Astrocyte (in vitro differentiated cells and primary cell): ENCODE measurements around the gene GDF15. TPM values are rescaled to one million over a fixed set of nuclear protein-coding genes. Genes with fewer than 3 reads are reported as not detected.

ENCODE experiments used
- DNase-seq: peaks from one replicate; pipeline ENCODE4 v3.0.0-alpha.2; 2010; ENCODE audit warnings: low read depth
- FAIRE-seq: peaks from 2 replicates; lab custom pipeline; 2011; peaks lifted over from hg19 to GRCh38; lab: Jason Lieb, UNC
- H2AFZ ChIP-seq: 2 replicates; pipeline ENCODE4 v1.6.0; 2012; ENCODE audit warnings: low read depth, low read length, inconsistent platforms
- H3K27ac ChIP-seq: 2 replicates; pipeline ENCODE4 v1.5.1; 2011; ENCODE audit warnings: low read depth, low read length, inconsistent platforms
- H3K27me3 ChIP-seq: 2 replicates; pipeline ENCODE4 v1.6.0; 2011; ENCODE audit warnings: low read length, inconsistent platforms; ENCODE audit not compliant: insufficient read depth
- H3K36me3 ChIP-seq: 2 replicates; pipeline ENCODE4 v1.5.1; 2011; ENCODE audit warnings: low read length, inconsistent platforms; ENCODE audit not compliant: insufficient read depth
- H3K4me1 ChIP-seq: 2 replicates; pipeline ENCODE4 v1.5.1; 2011; ENCODE audit warnings: low read length, inconsistent platforms; ENCODE audit not compliant: insufficient read depth
- H3K4me2 ChIP-seq: 2 replicates; pipeline ENCODE4 v1.6.0; 2012; ENCODE audit warnings: low read length, inconsistent platforms
- H3K4me3 ChIP-seq: 2 replicates; pipeline ENCODE4 v1.5.1; 2011; ENCODE audit warnings: low read depth, mild to moderate bottlenecking, low read length, inconsistent platforms; ENCODE audit not compliant: insufficient read depth
- H3K79me2 ChIP-seq: 2 replicates; pipeline ENCODE4 v1.6.0; 2012; ENCODE audit warnings: mild to moderate bottlenecking, low read length, inconsistent platforms; ENCODE audit not compliant: insufficient read depth
- H3K9ac ChIP-seq: 2 replicates; pipeline ENCODE4 v1.6.0; 2012; ENCODE audit warnings: mild to moderate bottlenecking, low read length, inconsistent platforms
- H3K9me3 ChIP-seq: 2 replicates; pipeline ENCODE4 v1.5.1; 2012; ENCODE audit warnings: low read depth, mild to moderate bottlenecking, low read length, inconsistent platforms; ENCODE audit not compliant: insufficient read depth
- H4K20me1 ChIP-seq: 2 replicates; pipeline ENCODE4 v1.6.0; 2012; ENCODE audit warnings: low read length, inconsistent platforms; ENCODE audit not compliant: insufficient read depth
- H3K27ac Mint-ChIP-seq: one replicate; pipeline ENCODE4 v1.8.0; 2021; ENCODE audit warnings: mild to moderate bottlenecking, mixed read lengths; ENCODE audit not compliant: unreplicated experiment
- H3K27me3 Mint-ChIP-seq: one replicate; pipeline ENCODE4 v1.8.0; 2021; ENCODE audit warnings: low read depth, mixed read lengths; ENCODE audit not compliant: unreplicated experiment
- H3K36me3 Mint-ChIP-seq: one replicate; pipeline ENCODE4 v1.8.0; 2021; ENCODE audit warnings: low read depth, mixed read lengths; ENCODE audit not compliant: unreplicated experiment
- H3K4me1 Mint-ChIP-seq: one replicate; pipeline ENCODE4 v1.8.0; 2021; ENCODE audit warnings: low read depth, mixed read lengths; ENCODE audit not compliant: unreplicated experiment
- H3K4me3 Mint-ChIP-seq: one replicate; pipeline ENCODE4 v1.8.0; 2021; ENCODE audit warnings: mild to moderate bottlenecking, moderate library complexity, mixed read lengths; ENCODE audit not compliant: unreplicated experiment
- H3K9me3 Mint-ChIP-seq: one replicate; pipeline ENCODE4 v1.8.0; 2021; ENCODE audit warnings: mild to moderate bottlenecking, mixed read lengths; ENCODE audit not compliant: unreplicated experiment
- EZH2 ChIP-seq: IDR thresholded peaks from 2 replicates; pipeline ENCODE4 v1.6.1; 2012; ENCODE audit warnings: mild to moderate bottlenecking, low read length, inconsistent platforms; ENCODE audit not compliant: insufficient read depth
- total RNA-seq: library from RNA; stranded (reverse); gene quantifications from 2 replicates; pipeline ENCODE4 v1.2.1, GENCODE V29; 2021
- TF ChIP-seq, protein P1 (sequence below): IDR thresholded peaks from 2 replicates; pipeline ENCODE4 v1.5.1; 2011; ENCODE audit warnings: low read depth, mild to moderate bottlenecking, inconsistent platforms, low read length, moderate library complexity; ENCODE audit not compliant: insufficient read depth

The GDF15 gene
- total RNA-seq, 1 donor from 2014 or later = 23.2 TPM

DNA sequence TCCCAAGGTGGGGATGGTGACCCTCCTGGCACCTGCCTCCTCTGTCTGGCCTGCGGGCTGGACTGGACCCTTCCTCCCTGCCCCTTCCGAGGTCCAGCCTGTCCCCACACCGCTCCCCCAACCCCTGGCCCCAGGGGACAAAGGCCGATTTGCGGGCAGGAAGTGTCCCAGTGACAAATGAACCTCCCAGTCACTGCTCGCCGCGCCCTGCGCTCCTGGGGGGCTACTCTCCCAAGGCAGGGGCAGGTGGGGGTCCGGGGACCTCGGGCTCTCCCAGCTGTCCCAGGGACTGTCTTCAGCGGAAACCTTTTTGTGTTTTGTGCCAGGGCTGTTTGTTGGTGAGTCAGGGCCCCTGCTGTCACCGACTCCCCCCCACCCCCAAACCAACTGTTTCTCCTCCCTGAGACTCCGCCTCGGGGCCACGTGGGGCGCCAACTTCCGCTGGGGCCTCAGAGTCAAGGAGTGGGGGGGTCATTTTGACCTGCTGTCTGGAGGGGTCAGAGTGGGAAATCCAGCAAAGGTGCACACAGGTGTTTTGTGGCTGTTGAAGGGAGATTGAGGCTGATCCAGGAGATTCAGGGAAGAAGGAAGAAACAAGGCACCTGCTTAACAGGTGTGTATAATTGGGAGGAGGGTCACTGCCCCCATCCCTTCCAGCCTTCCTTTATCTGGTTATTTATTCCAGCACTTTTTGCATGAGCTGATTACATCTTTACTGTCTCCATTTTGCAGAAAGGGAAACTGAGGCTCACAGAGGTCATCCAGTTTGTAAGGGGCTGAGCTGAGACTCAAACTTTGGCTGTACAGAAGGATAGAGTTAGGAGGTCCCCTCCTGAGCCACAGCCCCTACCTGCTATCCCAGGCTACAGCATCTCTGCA is 44.7 kb upstream of the GDF15 start:
- no peak overlapping the region for H3K27ac ChIP-seq
- DNase-seq = peak; percentile 22
- peak overlapping the region; percentile 2 for H3K27ac Mint-ChIP-seq

GRCh38 chr19:18342090-18342632 is 43.8 kb upstream of the GDF15 start:
- Histone ChIP-seq H4K20me1 (no peaks in the 10 kb centered on the region), H3K4me2 (no peak overlapping the region), H3K27me3 (no peaks in the 10 kb centered on the region), H3K4me3 (no peak overlapping the region), H3K79me2 (peaks cover 2% of the 10 kb centered on the region), H3K9ac (no peak overlapping the region), H3K36me3 (no peaks in the 10 kb centered on the region), H3K4me1 (peaks cover 17% of the 10 kb centered on the region), H3K9me3 (no peaks in the 10 kb centered on the region), H3K27ac (no peak overlapping the region), H2AFZ (no peak overlapping the region)
- peaks cover 2% of the 10 kb centered on the region for H3K4me1 Mint-ChIP-seq
- TF ChIP-seq EZH2 = no peak
- TF ChIP-seq, protein P1, sequence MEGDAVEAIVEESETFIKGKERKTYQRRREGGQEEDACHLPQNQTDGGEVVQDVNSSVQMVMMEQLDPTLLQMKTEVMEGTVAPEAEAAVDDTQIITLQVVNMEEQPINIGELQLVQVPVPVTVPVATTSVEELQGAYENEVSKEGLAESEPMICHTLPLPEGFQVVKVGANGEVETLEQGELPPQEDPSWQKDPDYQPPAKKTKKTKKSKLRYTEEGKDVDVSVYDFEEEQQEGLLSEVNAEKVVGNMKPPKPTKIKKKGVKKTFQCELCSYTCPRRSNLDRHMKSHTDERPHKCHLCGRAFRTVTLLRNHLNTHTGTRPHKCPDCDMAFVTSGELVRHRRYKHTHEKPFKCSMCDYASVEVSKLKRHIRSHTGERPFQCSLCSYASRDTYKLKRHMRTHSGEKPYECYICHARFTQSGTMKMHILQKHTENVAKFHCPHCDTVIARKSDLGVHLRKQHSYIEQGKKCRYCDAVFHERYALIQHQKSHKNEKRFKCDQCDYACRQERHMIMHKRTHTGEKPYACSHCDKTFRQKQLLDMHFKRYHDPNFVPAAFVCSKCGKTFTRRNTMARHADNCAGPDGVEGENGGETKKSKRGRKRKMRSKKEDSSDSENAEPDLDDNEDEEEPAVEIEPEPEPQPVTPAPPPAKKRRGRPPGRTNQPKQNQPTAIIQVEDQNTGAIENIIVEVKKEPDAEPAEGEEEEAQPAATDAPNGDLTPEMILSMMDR = no peak
- H3K36me3 Mint-ChIP-seq = peaks cover 16% of the 10 kb centered on the region
- H3K9me3 Mint-ChIP-seq = no peaks in the 10 kb centered on the region
- peaks cover 6% of the 10 kb centered on the region for H3K27me3 Mint-ChIP-seq
- FAIRE-seq = no peak
- no peak for DNase-seq
- H3K27ac Mint-ChIP-seq = no peak overlapping the region
- H3K4me3 Mint-ChIP-seq = peak overlapping the region; percentile 2

More for the DNA sequence above, 44.7 kb upstream of the GDF15 start:
- no peaks in the 10 kb centered on the region for H4K20me1 ChIP-seq
- H3K4me3 ChIP-seq = peak overlapping the region; percentile 70
- peak overlapping the region; percentile 80 for H2AFZ ChIP-seq
- TF ChIP-seq, protein P1 = no peak
- no peak for TF ChIP-seq EZH2
- no peak for FAIRE-seq
- H3K79me2 ChIP-seq = peaks cover 2% of the 10 kb centered on the region
- Mint-ChIP-seq H3K27me3 (peaks cover 4% of the 10 kb centered on the region), H3K4me3 (peak overlapping the region; percentile 86), H3K4me1 (peaks cover 2% of the 10 kb centered on the region), H3K9me3 (no peaks in the 10 kb centered on the region), H3K36me3 (peaks cover 15% of the 10 kb centered on the region)
- peaks cover 17% of the 10 kb centered on the region for H3K4me1 ChIP-seq
- peak overlapping the region; percentile 77 for H3K9ac ChIP-seq
- no peaks in the 10 kb centered on the region for H3K9me3 ChIP-seq
- H3K27me3 ChIP-seq = no peaks in the 10 kb centered on the region
- peak overlapping the region; percentile 99 for H3K4me2 ChIP-seq
- H3K36me3 ChIP-seq = no peaks in the 10 kb centered on the region
